GM12801 (cell line): ENCODE results near the gene PRKG2.

Source experiments
- CTCF ChIP-seq: IDR thresholded peaks from one replicate; pipeline ENCODE4 v1.5.1; 2011; ENCODE audit warnings: control low read depth; ENCODE audit not compliant: insufficient read length; ENCODE audit errors: extremely low read depth

Gene PRKG2

GRCh38 chr4:81109356-81109755 is 105.7 kb downstream of the PRKG2 start:
- no peak for TF ChIP-seq CTCF

- TF ChIP-seq CTCF = no peak
Measured at GRCh38 chr4:81106150-81106549, 108.9 kb downstream of the PRKG2 start.

- no peak for TF ChIP-seq CTCF
Measured at GRCh38 chr4:81102107-81102506, 112.9 kb downstream of the PRKG2 start.

GRCh38 chr4:81096566-81096965 is 118.5 kb downstream of the PRKG2 start:
- no peak for TF ChIP-seq CTCF

GRCh38 chr4:81095389-81095788 is 119.6 kb downstream of the PRKG2 start:
- TF ChIP-seq CTCF = no peak

GRCh38 chr4:81093720-81094401 is 121.2 kb downstream of the PRKG2 start:
- TF ChIP-seq CTCF = no peak

GRCh38 chr4:81085979-81086378 is 129.0 kb downstream of the PRKG2 start:
- no peak for TF ChIP-seq CTCF

- TF ChIP-seq CTCF = no peak
Measured at GRCh38 chr4:81085291-81085690, 129.7 kb downstream of the PRKG2 start.
